Measurements from ENCODE around the gene SERPINB13.

- TF ChIP-seq CTCF (IDR thresholded peaks at IDR 0.05), result no peak
- TF ChIP-seq EZH2 (IDR thresholded peaks at IDR 0.05; ENCODE audit: borderline replicate concordance, insufficient read depth, low read depth, low read length, poor library complexity, severe bottlenecking), result no peak
Measured at GRCh38 chr18:63588909-63589308, 1.8 kb downstream of the SERPINB13 start.
